ENCODE data around the gene C2orf72.

GRCh38 chr2:231051116-231051515 is 13.8 kb downstream of the C2orf72 start:
- TF ChIP-seq CTCF (IDR thresholded peaks at IDR 0.05) (no peak), EZH2 (IDR thresholded peaks at IDR 0.05; ENCODE audit: borderline replicate concordance, insufficient read depth, low read depth, low read length, poor library complexity, severe bottlenecking) (no peak)

Measured in B cell (primary cell).